HG03108 (cell line): ENCODE data around the gene ARMC2.
"Not testable (repeated sequence)": the region's sequence is repeated elsewhere in the genome, so short reads cannot be mapped to it uniquely, and the experiment has no call there.

Source experiments
- ATAC-seq: cut with Tn5 transposase; IDR thresholded peaks from one replicate; pipeline ENCODE4 v1.9.1; 2021; ENCODE audit warnings: moderate library complexity; ENCODE audit not compliant: unreplicated experiment

The ARMC2 gene

GRCh38 chr6:108831104-108831503, 17.1 kb upstream of the ARMC2 start:
- ATAC-seq, result no peak

GRCh38 chr6:108832738-108833137, 15.5 kb upstream of the ARMC2 start:
- ATAC-seq, result no peak

- peak; percentile 85 for ATAC-seq
Measured at GRCh38 chr6:108835218-108835850, 12.9 kb upstream of the ARMC2 start.

GRCh38 chr6:108836061-108836460, 12.2 kb upstream of the ARMC2 start:
- ATAC-seq, result no peak

- ATAC-seq, result no peak
Measured at GRCh38 chr6:108837236-108837971, 10.8 kb upstream of the ARMC2 start.

GRCh38 chr6:108838101-108838717, 10.0 kb upstream of the ARMC2 start:
- ATAC-seq, result no peak

GRCh38 chr6:108839083-108839642, 9.1 kb upstream of the ARMC2 start:
- no peak for ATAC-seq

- ATAC-seq, result no peak
Measured at GRCh38 chr6:108840919-108841318, 7.3 kb upstream of the ARMC2 start.

GRCh38 chr6:108841377-108841855, 6.8 kb upstream of the ARMC2 start:
- ATAC-seq, result no peak

GRCh38 chr6:108844135-108844534, 4.1 kb upstream of the ARMC2 start:
- no peak for ATAC-seq

GRCh38 chr6:108845145-108845544, 3.1 kb upstream of the ARMC2 start:
- no peak for ATAC-seq

GRCh38 chr6:108846101-108846500, 2.1 kb upstream of the ARMC2 start:
- ATAC-seq, result no peak

- no peak for ATAC-seq
Measured at GRCh38 chr6:108846628-108847027, 1.6 kb upstream of the ARMC2 start.

- no peak for ATAC-seq
Measured at GRCh38 chr6:108847738-108848115, 495 bp upstream of the ARMC2 start.

GRCh38 chr6:108850669-108851465, 2.6 kb downstream of the ARMC2 start:
- ATAC-seq, result no peak

GRCh38 chr6:108851756-108852155, 3.5 kb downstream of the ARMC2 start:
- ATAC-seq, result no peak

GRCh38 chr6:108853077-108853476, 4.9 kb downstream of the ARMC2 start:
- no peak for ATAC-seq

- ATAC-seq, result no peak
Measured at GRCh38 chr6:108862479-108863191, 14.4 kb downstream of the ARMC2 start.

GRCh38 chr6:108865751-108866286, 17.6 kb downstream of the ARMC2 start:
- not testable (repeated sequence) for ATAC-seq

GRCh38 chr6:108866798-108867197, 18.6 kb downstream of the ARMC2 start:
- ATAC-seq, result no peak
